HFFc6 (cell line): Measurements from ENCODE around the gene CYSLTR2. TPM values are rescaled to one million over a fixed set of nuclear protein-coding genes. Genes with fewer than 3 reads are reported as not detected.

ENCODE experiments used
- DNase-seq: peaks from one replicate; pipeline ENCODE4 v3.0.0-alpha.2; 2018
- H3K27ac Mint-ChIP-seq: 2 replicates; pipeline ENCODE4 v1.8.0; 2020; ENCODE audit warnings: mild to moderate bottlenecking, mixed read lengths
- H3K27me3 Mint-ChIP-seq: 2 replicates; pipeline ENCODE4 v1.8.0; 2021; ENCODE audit warnings: mild to moderate bottlenecking, moderate library complexity, mixed read lengths; ENCODE audit not compliant: insufficient read depth
- H3K36me3 Mint-ChIP-seq: 2 replicates; pipeline ENCODE4 v1.8.0; 2021; ENCODE audit warnings: low read depth, mixed read lengths
- H3K4me1 Mint-ChIP-seq: 2 replicates; pipeline ENCODE4 v1.8.0; 2020; ENCODE audit warnings: low read depth, mixed read lengths
- H3K4me3 Mint-ChIP-seq: 2 replicates; pipeline ENCODE4 v1.8.0; 2020; ENCODE audit warnings: mild to moderate bottlenecking, moderate library complexity, mixed read lengths
- H3K9me3 Mint-ChIP-seq: 2 replicates; pipeline ENCODE4 v1.8.0; 2020; ENCODE audit warnings: mild to moderate bottlenecking, mixed read lengths
- CTCF ChIP-seq: fragments of 200-600 bp; sonication (generic); IDR thresholded peaks from 2 replicates; pipeline ENCODE4 v1.5.0; 2021; ENCODE audit warnings: antibody characterized with exemption, mild to moderate bottlenecking
- total RNA-seq, 6 experiments: library from RNA; stranded (reverse); fragmentation: NEBNext Ultra II Directional; extraction: Animal tissue kit (Norgen Biotek cat#: 25700); gene quantifications; 2 replicates in 1 of 6; 3 replicates in 5 of 6; pipeline ENCODE4 v1.2.3, GENCODE V29; 2021

CYSLTR2 gene
- total RNA-seq, 6 experiments from 2014 or later: not detected

DNA sequence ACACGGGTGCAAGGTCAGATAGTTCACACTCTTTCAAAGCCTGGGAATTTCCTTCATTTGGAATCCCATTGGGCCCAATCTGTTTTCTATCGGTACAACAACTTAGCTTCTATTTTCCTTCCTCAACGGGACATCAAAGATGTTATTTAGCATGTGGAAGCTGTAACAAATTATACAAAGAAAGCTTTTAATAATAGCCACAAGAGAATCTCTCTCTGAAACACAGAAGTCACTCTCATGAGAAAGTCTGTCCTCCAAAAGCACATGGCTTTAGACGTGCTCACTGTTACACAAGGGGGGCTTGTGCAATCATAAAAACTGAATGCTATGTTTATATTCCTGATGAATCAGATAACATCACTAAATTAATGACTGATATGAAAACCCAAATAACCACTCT is 28.9 kb upstream of the CYSLTR2 start:
- DNase-seq: no peak
- Mint-ChIP-seq H3K36me3 (no peaks in the 10 kb centered on the region; the same call in 1 of the 2 replicates), H3K27me3 (peaks cover 8% of the 10 kb centered on the region), H3K27ac (no peak overlapping the region), H3K4me3 (no peak overlapping the region), H3K9me3 (peaks cover 11% of the 10 kb centered on the region), H3K4me1 (no peaks in the 10 kb centered on the region)
- TF ChIP-seq CTCF: no peak

GRCh38 chr13:48625413-48626076 is 28.2 kb upstream of the CYSLTR2 start:
- H3K4me3 Mint-ChIP-seq: no peak overlapping the region
- no peak overlapping the region for H3K27ac Mint-ChIP-seq
- peaks cover 4% of the 10 kb centered on the region for H3K9me3 Mint-ChIP-seq
- H3K36me3 Mint-ChIP-seq: no peaks in the 10 kb centered on the region; the same call in 1 of the 2 replicates
- no peak for DNase-seq
- TF ChIP-seq CTCF: no peak
- H3K27me3 Mint-ChIP-seq: peaks cover 8% of the 10 kb centered on the region
- H3K4me1 Mint-ChIP-seq: no peaks in the 10 kb centered on the region

DNA sequence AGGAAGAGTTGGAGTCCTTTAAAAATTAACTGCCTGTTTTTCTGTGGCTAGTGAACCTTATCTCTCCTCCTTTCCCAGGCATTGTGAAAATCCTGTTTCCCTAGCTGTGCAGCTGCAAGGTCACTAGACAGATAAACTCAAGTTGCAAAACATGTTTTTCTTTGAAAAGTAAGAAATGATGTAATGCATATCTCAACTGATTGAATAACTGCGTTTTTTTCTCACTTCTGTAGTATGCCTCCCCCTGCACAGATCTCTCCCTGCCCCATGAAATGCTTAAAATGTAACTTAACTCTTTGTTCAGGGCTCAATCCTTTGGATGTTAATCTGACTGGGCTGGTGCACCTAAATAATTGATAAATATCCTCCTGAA is 27.7 kb upstream of the CYSLTR2 start:
- H3K27ac Mint-ChIP-seq: no peak overlapping the region
- H3K36me3 Mint-ChIP-seq: no peaks in the 10 kb centered on the region; the same call in 1 of the 2 replicates
- H3K9me3 Mint-ChIP-seq: peaks cover 3% of the 10 kb centered on the region

GRCh38 chr13:48626726-48627451 is 26.8 kb upstream of the CYSLTR2 start:
- peaks cover 8% of the 10 kb centered on the region for H3K27me3 Mint-ChIP-seq
- no peak for DNase-seq
- no peaks in the 10 kb centered on the region for H3K4me1 Mint-ChIP-seq
- no peak overlapping the region for H3K4me3 Mint-ChIP-seq
- H3K36me3 Mint-ChIP-seq: no peaks in the 10 kb centered on the region
- no peak overlapping the region for H3K27ac Mint-ChIP-seq
- TF ChIP-seq CTCF: no peak
- no peaks in the 10 kb centered on the region for H3K9me3 Mint-ChIP-seq

More for the DNA sequence above, 27.7 kb upstream of the CYSLTR2 start:
- no peak for TF ChIP-seq CTCF
- Mint-ChIP-seq H3K4me3 (no peak overlapping the region), H3K27me3 (peaks cover 8% of the 10 kb centered on the region), H3K4me1 (no peaks in the 10 kb centered on the region)
- no peak for DNase-seq

- Mint-ChIP-seq H3K27ac (no peak overlapping the region), H3K27me3 (peaks cover 12% of the 10 kb centered on the region; the same call in 1 of the 2 replicates), H3K9me3 (no peaks in the 10 kb centered on the region), H3K4me1 (no peaks in the 10 kb centered on the region), H3K36me3 (no peaks in the 10 kb centered on the region), H3K4me3 (no peak overlapping the region)
- no peak for TF ChIP-seq CTCF
- no peak for DNase-seq
These were observed 24.5 kb upstream of the CYSLTR2 start for GRCh38 chr13:48629277-48629676.
